Kidney tubule cell (primary cell): ENCODE results near the gene DNASE2.
"Not testable (repeated sequence)": the region's sequence is repeated elsewhere in the genome, so short reads cannot be mapped to it uniquely, and the experiment has no call there.

ENCODE experiments used
- DNase-seq: peaks from one replicate; pipeline ENCODE4 v3.0.0-alpha.2; 2018; ENCODE audit warnings: low spot score

The DNASE2 gene

GRCh38 chr19:12881172-12881808 is at the start of gene DNASE2:
Gene DNASE2, minus strand, starts transcription at chr19:12881449. Its CDS starts 74 bp downstream, at chr19:12881375.
- DNase-seq: peak; percentile 93

- no peak for DNase-seq
These were observed 48.9 kb upstream of the DNASE2 start for GRCh38 chr19:12930002-12930645.

GRCh38 chr19:12924621-12925310 is 43.5 kb upstream of the DNASE2 start:
- no peak for DNase-seq

GRCh38 chr19:12922959-12923358 is 41.7 kb upstream of the DNASE2 start:
- DNase-seq: no peak

GRCh38 chr19:12921047-12921446 is 39.8 kb upstream of the DNASE2 start:
- DNase-seq: no peak

- DNase-seq: no peak
These were observed 37.0 kb upstream of the DNASE2 start for GRCh38 chr19:12918253-12918652.

- not testable (repeated sequence) for DNase-seq
These were observed 34.6 kb upstream of the DNASE2 start for GRCh38 chr19:12915860-12916259.

- no peak for DNase-seq
These were observed 32.8 kb upstream of the DNASE2 start for GRCh38 chr19:12913851-12914690.

GRCh38 chr19:12913011-12913561 is 31.8 kb upstream of the DNASE2 start:
- DNase-seq: no peak

- DNase-seq: no peak
These were observed 31.3 kb upstream of the DNASE2 start for GRCh38 chr19:12912571-12912970.

- no peak for DNase-seq
These were observed 25.9 kb upstream of the DNASE2 start for GRCh38 chr19:12907166-12907565.

- no peak for DNase-seq
These were observed 18.8 kb upstream of the DNASE2 start for GRCh38 chr19:12899891-12900518.

- DNase-seq: no peak
These were observed 15.2 kb upstream of the DNASE2 start for GRCh38 chr19:12896460-12896859.

GRCh38 chr19:12893582-12893981 is 12.3 kb upstream of the DNASE2 start:
- no peak for DNase-seq

- DNase-seq: peak; percentile 26
These were observed 10.3 kb upstream of the DNASE2 start for GRCh38 chr19:12891553-12892021.

GRCh38 chr19:12890787-12891552 is 9.7 kb upstream of the DNASE2 start, which contains the start of gene GCDH:
Gene GCDH, plus strand, starts transcription at chr19:12891160. Its CDS starts 145 bp downstream, at chr19:12891305.
- DNase-seq: peak; percentile 99

- not testable (repeated sequence) for DNase-seq
These were observed 9.1 kb upstream of the DNASE2 start for GRCh38 chr19:12890299-12890786.

GRCh38 chr19:12888006-12888603 is 6.9 kb upstream of the DNASE2 start:
- no peak for DNase-seq

GRCh38 chr19:12886969-12887747 is 5.9 kb upstream of the DNASE2 start, which contains the start of gene KLF1:
Gene KLF1, minus strand, starts transcription at chr19:12887201. Its CDS starts 61 bp downstream, at chr19:12887140.
- DNase-seq: no peak
